Measurements from ENCODE around the gene UBQLN4. TPM values are rescaled to one million over a fixed set of nuclear protein-coding genes. Genes with fewer than 3 reads are reported as not detected.

UBQLN4 gene
- polyA plus RNA-seq, 1 donor from 2014 or later, result 34.9 TPM

DNA sequence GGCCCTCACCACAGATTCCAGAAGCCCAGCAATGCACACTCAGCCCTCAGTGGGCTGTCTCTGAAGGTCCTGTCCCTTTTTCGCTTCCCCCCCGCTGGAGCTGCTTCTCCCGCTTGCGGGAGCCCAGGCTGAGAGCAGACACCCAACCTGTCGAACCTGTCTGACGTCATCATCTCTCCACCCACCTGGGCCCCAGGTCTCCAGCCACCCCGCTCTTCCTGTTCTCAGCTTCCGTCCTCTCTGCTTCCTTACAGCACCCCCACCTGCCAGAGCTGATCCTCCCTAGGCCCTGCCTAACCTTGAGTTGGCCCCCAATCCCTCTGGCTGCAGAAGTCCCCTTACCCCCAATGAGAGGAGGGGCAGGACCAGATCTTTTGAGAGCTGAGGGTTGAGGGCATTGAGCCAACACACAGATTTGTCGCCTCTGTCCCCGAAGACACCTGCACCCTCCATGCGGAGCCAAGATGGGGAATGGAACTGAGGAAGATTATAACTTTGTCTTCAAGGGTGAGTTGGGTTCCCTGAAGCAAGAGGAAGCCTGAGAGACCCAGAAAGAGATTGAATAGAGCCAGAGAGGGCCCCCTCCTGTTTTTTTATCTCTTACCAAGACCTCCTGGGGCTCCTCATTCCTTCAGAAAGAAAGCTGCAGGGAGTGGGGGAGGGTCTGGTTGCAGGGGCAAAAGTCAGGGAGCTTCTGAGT is 7.5 kb upstream of the UBQLN4 start, which contains the start of gene RAB25:
Gene RAB25, plus strand, starts transcription at position 224 of the 700 bp plus-strand sequence. Its CDS starts 241 bp downstream, at position 465.
- Histone ChIP-seq H3K36me3 (ENCODE audit: insufficient read depth, low read length) (no peaks in the 10 kb centered on the region), H3K9ac (ENCODE audit: low read length) (no peak within 1 kb of the TSS), H3F3A (ENCODE audit: insufficient read depth, low read length, poor library complexity, severe bottlenecking) (no peaks in the 10 kb centered on the region), H2AFZ (ENCODE audit: low read depth, low read length) (no peak within 1 kb of the TSS), H3K27ac (ENCODE audit: low read length) (no peak within 1 kb of the TSS), H3K27me3 (ENCODE audit: insufficient read depth, low read depth, low read length) (no peaks in the 10 kb centered on the region), H3K4me3 (ENCODE audit: low read length) (no peak within 1 kb of the TSS), H3K4me2 (ENCODE audit: low read length) (no peak within 1 kb of the TSS), H3K9me3 (ENCODE audit: low read length) (no peaks in the 10 kb centered on the region), H3K9me2 (ENCODE audit: insufficient read depth, low read length) (no peaks in the 10 kb centered on the region), H4K20me1 (ENCODE audit: insufficient read depth) (no peaks in the 10 kb centered on the region), H3K79me2 (replicated peaks; ENCODE audit: insufficient read depth, low read length) (no peaks in the 10 kb centered on the region)
- TF ChIP-seq RAD21 (conservative IDR thresholded peaks at IDR 0.05), result no peak
- no peak for TF ChIP-seq EP300 (conservative IDR thresholded peaks at IDR 0.05; ENCODE audit: poor library complexity, severe bottlenecking)
- no peak for TF ChIP-seq SMC3 (conservative IDR thresholded peaks at IDR 0.05; ENCODE audit: poor library complexity)
- TF ChIP-seq MXI1 (conservative IDR thresholded peaks at IDR 0.05; ENCODE audit: poor library complexity, severe bottlenecking), result no peak
- TF ChIP-seq CTCF (IDR thresholded peaks at IDR 0.05; ENCODE audit: poor library complexity, severe bottlenecking), result no peak
- TF ChIP-seq TAF1 (IDR thresholded peaks at IDR 0.05; ENCODE audit: low read depth), result no peak
- no peak for TF ChIP-seq EZH2 (IDR thresholded peaks at IDR 0.05; ENCODE audit: borderline replicate concordance, insufficient read depth, low read length, poor library complexity, severe bottlenecking)
- TF ChIP-seq REST (IDR thresholded peaks at IDR 0.05; ENCODE audit: borderline replicate concordance), result no peak
- no peak for TF ChIP-seq POLR2AphosphoS5 (IDR thresholded peaks at IDR 0.05)

GRCh38 chr1:156056326-156056849 is 2.8 kb upstream of the UBQLN4 start:
- peaks cover 3% of the 10 kb centered on the region for H3F3A ChIP-seq (ENCODE audit: insufficient read depth, low read length, poor library complexity, severe bottlenecking)
- peaks cover 25% of the 10 kb centered on the region for H3K79me2 ChIP-seq (replicated peaks; ENCODE audit: insufficient read depth, low read length)
- H3K27me3 ChIP-seq (ENCODE audit: insufficient read depth, low read depth, low read length), result no peaks in the 10 kb centered on the region
- no peak overlapping the region for H3K4me2 ChIP-seq (ENCODE audit: low read length)
- H3K4me3 ChIP-seq (ENCODE audit: low read length), result no peak overlapping the region
- no peak overlapping the region for H3K9ac ChIP-seq (ENCODE audit: low read length)
- H3K9me2 ChIP-seq (ENCODE audit: insufficient read depth, low read length), result no peaks in the 10 kb centered on the region
- no peaks in the 10 kb centered on the region for H3K36me3 ChIP-seq (ENCODE audit: insufficient read depth, low read length)
- no peak overlapping the region for H2AFZ ChIP-seq (ENCODE audit: low read depth, low read length)
- H3K27ac ChIP-seq (ENCODE audit: low read length), result no peak overlapping the region
- no peaks in the 10 kb centered on the region for H3K9me3 ChIP-seq (ENCODE audit: low read length)
- TF ChIP-seq EP300 (conservative IDR thresholded peaks at IDR 0.05; ENCODE audit: poor library complexity, severe bottlenecking) (no peak), CTCF (IDR thresholded peaks at IDR 0.05; ENCODE audit: poor library complexity, severe bottlenecking) (no peak), REST (IDR thresholded peaks at IDR 0.05; ENCODE audit: borderline replicate concordance) (no peak), SMC3 (conservative IDR thresholded peaks at IDR 0.05; ENCODE audit: poor library complexity) (no peak), TAF1 (IDR thresholded peaks at IDR 0.05; ENCODE audit: low read depth) (no peak), RAD21 (conservative IDR thresholded peaks at IDR 0.05) (no peak), EZH2 (IDR thresholded peaks at IDR 0.05; ENCODE audit: borderline replicate concordance, insufficient read depth, low read length, poor library complexity, severe bottlenecking) (no peak), MXI1 (conservative IDR thresholded peaks at IDR 0.05; ENCODE audit: poor library complexity, severe bottlenecking) (no peak), POLR2AphosphoS5 (IDR thresholded peaks at IDR 0.05) (no peak)
- no peaks in the 10 kb centered on the region for H4K20me1 ChIP-seq (ENCODE audit: insufficient read depth)

Data from neural cell (in vitro differentiated cells).